Measurements from ENCODE around the gene REV1. TPM values are rescaled to one million over a fixed set of nuclear protein-coding genes. Genes with fewer than 3 reads are reported as not detected.

REV1 gene
- total RNA-seq, 1 experiment from 2014 or later: 38.7 TPM

DNA sequence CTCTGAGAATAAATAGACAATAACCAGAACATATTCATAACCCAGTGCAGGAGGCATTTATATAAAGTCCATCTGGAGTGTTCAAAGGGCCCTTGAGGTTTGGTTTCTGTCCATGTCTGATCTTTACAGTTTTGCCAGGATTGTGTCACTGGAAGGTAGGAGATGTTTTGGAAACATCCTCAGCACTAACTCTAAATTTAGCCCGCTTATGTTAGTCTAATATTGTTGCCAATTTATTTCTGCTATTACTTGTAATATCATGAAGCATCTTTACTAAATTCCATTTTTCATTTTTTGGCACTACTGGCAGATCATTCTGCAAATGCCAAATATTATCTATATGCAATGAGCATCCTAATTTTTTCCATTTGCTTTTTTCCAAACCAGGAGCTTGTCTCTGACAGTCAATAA is 22.4 kb upstream of the REV1 start:
- POLR2A ChIA-PET: no interaction called here

DNA sequence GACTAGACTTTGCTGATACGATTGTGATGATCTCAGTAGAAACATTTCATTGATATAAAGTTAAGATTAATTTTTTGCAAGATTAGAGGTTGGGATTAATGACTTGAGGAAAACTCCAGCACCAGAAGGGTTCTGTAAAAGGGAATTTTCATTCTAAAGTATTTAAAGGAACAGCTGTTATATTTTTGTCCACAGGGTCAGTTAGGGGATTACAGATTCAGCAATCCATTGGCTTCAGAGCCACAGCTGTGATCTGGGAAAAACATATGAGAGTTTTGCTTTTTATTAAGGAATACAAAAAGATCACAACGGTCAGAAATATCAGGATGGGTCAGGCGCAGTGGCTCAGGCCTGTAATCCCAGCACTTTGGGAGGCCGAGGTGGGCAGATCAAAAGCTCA is 19.6 kb upstream of the REV1 start:
- ATAC-seq (no peak), DNase-seq (ENCODE audit: low spot score) (no peak)
- Mint-ChIP-seq H3K27ac (no peak overlapping the region), H3K9me3 (no peaks in the 10 kb centered on the region), H3K4me1 (no peaks in the 10 kb centered on the region), H3K27me3 (ENCODE audit: low read depth) (no peaks in the 10 kb centered on the region), H3K4me3 (no peak overlapping the region), H3K36me3 (no peaks in the 10 kb centered on the region)
- ChIA-PET CTCF (no interaction called here), POLR2A (no interaction called here)
- TF ChIP-seq RORB (CRISPR knock-in tag; IDR thresholded peaks at IDR 0.05): no peak
- no peak for TF ChIP-seq ZNF532 (CRISPR knock-in tag; IDR thresholded peaks at IDR 0.05; ENCODE audit: borderline replicate concordance)
- TF ChIP-seq ATF1 (CRISPR knock-in tag; IDR thresholded peaks at IDR 0.05): no peak

More for the DNA sequence above, 22.4 kb upstream of the REV1 start:
- DNase-seq (ENCODE audit: low spot score): no peak
- ATAC-seq: no peak
- TF ChIP-seq ZNF281 (CRISPR knock-in tag; IDR thresholded peaks at IDR 0.05) (no peak), TEAD4 (CRISPR knock-in tag; IDR thresholded peaks at IDR 0.05) (no peak), CREB1 (CRISPR knock-in tag; IDR thresholded peaks at IDR 0.05) (no peak), PRRX2 (CRISPR knock-in tag; IDR thresholded peaks at IDR 0.05) (no peak), STAT6 (CRISPR knock-in tag; conservative IDR thresholded peaks at IDR 0.05; ENCODE audit: low read depth) (no peak)
- Mint-ChIP-seq H3K27ac (no peak overlapping the region), H3K27me3 (ENCODE audit: low read depth) (no peaks in the 10 kb centered on the region), H3K9me3 (no peaks in the 10 kb centered on the region), H3K4me3 (no peak overlapping the region), H3K36me3 (no peaks in the 10 kb centered on the region), H3K4me1 (no peaks in the 10 kb centered on the region)
- CTCF ChIA-PET: interaction anchor here (0.7 kb wide), 1 partner anchor 58 kb away, joined by 3 read pairs; no protein-coding TSS in a partner anchor

GRCh38 chr2:99507937-99508818 is 18.4 kb upstream of the REV1 start:
- Mint-ChIP-seq H3K27me3 (ENCODE audit: low read depth) (no peaks in the 10 kb centered on the region), H3K9me3 (no peaks in the 10 kb centered on the region), H3K27ac (no peak overlapping the region), H3K36me3 (no peaks in the 10 kb centered on the region), H3K4me3 (no peak overlapping the region), H3K4me1 (peaks cover 2% of the 10 kb centered on the region; the same call in 1 of the 2 replicates)
- ATAC-seq: no peak
- TF ChIP-seq TEAD1 (CRISPR knock-in tag; IDR thresholded peaks at IDR 0.05): no peak
- CTCF ChIA-PET: interaction anchor here (0.7 to 0.9 kb wide), 2 partner anchors 51 to 328 kb away, joined by 3 to 4 read pairs; no protein-coding TSS in a partner anchor
- POLR2A ChIA-PET: no interaction called here
- DNase-seq (ENCODE audit: low spot score): no peak

All from WTC11 (cell line).